ENCODE data around the gene ACTA2.

Gene ACTA2

GRCh38 chr10:88980800-88981199 lies 28.2 kb upstream of the ACTA2 start:
- no peak for DNase-seq

- no peak for DNase-seq
These were observed 27.7 kb upstream of the ACTA2 start for GRCh38 chr10:88980247-88980646.

GRCh38 chr10:88979603-88980002 lies 27.0 kb upstream of the ACTA2 start:
- no peak for DNase-seq

- DNase-seq: peak in 4 of 14 donors; percentile 7 to 55 (median 13)
These were observed 26.6 kb upstream of the ACTA2 start for GRCh38 chr10:88979153-88979562.

- no peak for DNase-seq
These were observed 25.9 kb upstream of the ACTA2 start for GRCh38 chr10:88978463-88978862.

- no peak for DNase-seq
These were observed 22.8 kb upstream of the ACTA2 start for GRCh38 chr10:88975377-88975720.

- no peak for DNase-seq
These were observed 22.1 kb upstream of the ACTA2 start for GRCh38 chr10:88974446-88975376.

GRCh38 chr10:88974012-88974411 lies 21.4 kb upstream of the ACTA2 start:
- no peak for DNase-seq

GRCh38 chr10:88971221-88972061 lies 18.9 kb upstream of the ACTA2 start:
- no peak for DNase-seq

- DNase-seq: no peak
These were observed 15.8 kb upstream of the ACTA2 start for GRCh38 chr10:88968391-88968790.

- no peak for DNase-seq
These were observed 14.2 kb upstream of the ACTA2 start for GRCh38 chr10:88966797-88967196.

GRCh38 chr10:88964869-88965415 lies 12.4 kb upstream of the ACTA2 start:
- no peak for DNase-seq

GRCh38 chr10:88964360-88964759 lies 11.8 kb upstream of the ACTA2 start:
- no peak for DNase-seq

- no peak for DNase-seq
These were observed 10.7 kb upstream of the ACTA2 start for GRCh38 chr10:88963318-88963717.

GRCh38 chr10:88962336-88962735 lies 9.8 kb upstream of the ACTA2 start:
- DNase-seq: no peak

- no peak for DNase-seq
These were observed 8.7 kb upstream of the ACTA2 start for GRCh38 chr10:88961266-88961665.

- DNase-seq: no peak
These were observed 8.2 kb upstream of the ACTA2 start for GRCh38 chr10:88960802-88961201.

GRCh38 chr10:88958721-88959120 lies 6.1 kb upstream of the ACTA2 start:
- DNase-seq: no peak

- no peak for DNase-seq
These were observed 4.8 kb upstream of the ACTA2 start for GRCh38 chr10:88957381-88957780.

GRCh38 chr10:88954458-88955083 lies 2.0 kb upstream of the ACTA2 start:
- DNase-seq: no peak

GRCh38 chr10:88953662-88954061 lies 1.1 kb upstream of the ACTA2 start:
- no peak for DNase-seq

- no peak for DNase-seq
These were observed 2.4 kb downstream of the ACTA2 start for GRCh38 chr10:88949912-88950837.
